Right lobe of liver (tissue), 6 donors: ENCODE results near the gene CLINT1. TPM values are rescaled to one million over a fixed set of nuclear protein-coding genes. Genes with fewer than 3 reads are reported as not detected.

Source experiments
- ATAC-seq, 4 donors: fragments of 200-7000 bp; cut with Tn5 transposase; one replicate each; pipeline ENCODE4 v1.9.1; 2020; ENCODE audit warnings: mild to moderate bottlenecking in 4 of 4, moderate library complexity in 4 of 4
- DNase-seq, 3 donors: peaks; one replicate each; pipeline ENCODE4 v3.0.0-alpha.2; 2020
- H3K27ac ChIP-seq, 3 donors: fragments of 200-600 bp; one replicate each; pipeline ENCODE4 v1.8.0; 2022
- H3K27me3 ChIP-seq, 2 donors: fragments of 200-600 bp; one replicate each; pipeline ENCODE4 v1.8.0; 2022
- H3K36me3 ChIP-seq, 4 donors: fragments of 200-600 bp; sonication (generic) in 1 of 4; one replicate each; pipeline versions ENCODE4 v1.5.1 to v1.8.0; 2017 to 2022; ENCODE audit warnings: control low read depth in 1 of 4
- H3K4me1 ChIP-seq, 4 donors: fragments of 200-600 bp; sonication (generic) in 1 of 4; one replicate each; pipeline versions ENCODE4 v1.5.1 to v1.8.0; 2017 to 2022; ENCODE audit warnings: control low read depth in 1 of 4
- H3K4me3 ChIP-seq, 3 donors: fragments of 200-600 bp; one replicate each; pipeline ENCODE4 v1.8.0; 2022
- H3K9me3 ChIP-seq, 4 donors: fragments of 200-600 bp; sonication (generic) in 1 of 4; one replicate each; pipeline versions ENCODE4 v1.5.1 to v1.8.0; 2017 to 2022; ENCODE audit warnings: control low read depth in 1 of 4
- POLR2A ChIP-seq: fragments of 450-650 bp; IDR thresholded peaks from one replicate; pipeline ENCODE4 v1.6.1; 2017; ENCODE audit warnings: antibody characterized with exemption, mild to moderate bottlenecking
- WGBS: methylation state at CpG from one replicate; pipeline ENCODE4 v1.1.6; 2018; ENCODE audit warnings: low coverage, low lambda C conversion rate; ENCODE audit not compliant: insufficient coverage; ENCODE audit errors: missing lambda C conversion rate; 5-methylcytosine and 5-hydroxymethylcytosine counted together
- intact Hi-C, 2 donors: fragments of 100-400 bp; cut with DNase I; formaldehyde crosslinking; loops; one replicate each; pipeline versions ENCODE4 v1.11.2 to v1.14.1; 2022
- long read RNA-seq: library from polyadenylated mRNA; unstranded; transcript quantifications from one replicate; pipeline ENCODE4 v2.0.0, GENCODE V29; 2019
- total RNA-seq, 6 experiments: library from RNA; depleted of rRNA in 2 of 6; stranded (reverse); fragments of >200 nt in 2 of 6; fragmentation: NEBNext Ultra II Directional in 3 of 6; extraction: Animal tissue kit (Norgen Biotek cat#: 25700) in 3 of 6; gene quantifications; one replicate each; pipeline versions ENCODE4 v1.1.0 to v1.2.4, GENCODE V29; 2016 to 2023
- TF ChIP-seq, protein P1 (sequence below), 4 donors: fragments of 200-600 bp in 3 of 4; fragments of 450-650 bp in 1 of 4; IDR thresholded peaks; one replicate each; pipeline versions ENCODE4 v1.5.1 to v1.8.0; 2016 to 2022; ENCODE audit warnings: antibody characterized with exemption in 4 of 4, mild to moderate bottlenecking in 2 of 4
- donor health status: DM: no; HTN: yes; CAD: no.
- donor health status: DM: no; HTN: no; CAD: no.
- donor health status: DM: no; HTN: no; CAD: no.
- donor health status: DM: no; HTN: yes; CAD: no.
- donor health status: DM: no; HTN: yes; CAD: no.

Gene CLINT1
- 10 to 100 TPM; 49.2 to 62.2 (median 51.8) TPM for total RNA-seq
- long read RNA-seq, partial matches to known transcripts: 13 of 15 reads
- long read RNA-seq, other reads (novel, unspliced or antisense): 0 of 15 reads

DNA sequence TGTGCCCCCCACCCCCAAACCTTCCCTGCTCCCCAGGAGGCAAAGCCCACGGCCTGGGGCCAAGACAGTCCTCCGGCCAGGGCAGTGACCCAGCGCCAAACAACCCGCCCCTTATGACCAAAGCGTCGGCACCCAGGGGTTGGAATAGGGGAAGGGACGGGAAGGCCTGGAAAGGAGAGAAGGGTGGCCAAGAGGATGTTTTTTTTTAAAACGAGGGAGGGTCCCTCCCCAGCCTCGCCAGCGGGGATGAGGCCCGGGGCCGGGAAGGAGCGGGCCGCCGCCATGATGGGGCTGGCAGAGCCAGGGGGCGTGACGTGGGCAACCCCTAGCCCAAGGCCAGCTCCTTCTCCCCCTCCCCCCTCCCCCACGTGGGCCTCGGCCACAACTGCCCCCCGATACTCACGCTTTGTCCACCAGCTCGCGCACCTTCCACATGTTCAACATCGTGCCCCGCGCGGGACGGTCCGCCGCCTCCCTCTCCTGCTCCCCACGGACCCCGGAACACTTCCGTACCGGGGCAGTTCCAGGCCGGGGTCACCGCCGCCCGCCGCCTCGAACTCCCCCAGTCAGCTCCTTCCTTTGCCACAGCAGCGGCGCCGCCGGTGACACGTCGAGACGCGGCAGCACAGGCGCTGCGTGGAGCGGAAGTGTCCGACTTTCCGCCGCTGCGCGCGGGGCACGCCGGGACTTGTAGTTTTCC lies at the start of gene CLINT1:
Gene CLINT1 (minus strand): TSS at position 619 of the 700 bp plus-strand sequence. CDS start 175 bp downstream, at position 444.
- WGBS: 0% methylated on average over 4 of the region's 59 CpGs
- TF ChIP-seq, protein P1, sequence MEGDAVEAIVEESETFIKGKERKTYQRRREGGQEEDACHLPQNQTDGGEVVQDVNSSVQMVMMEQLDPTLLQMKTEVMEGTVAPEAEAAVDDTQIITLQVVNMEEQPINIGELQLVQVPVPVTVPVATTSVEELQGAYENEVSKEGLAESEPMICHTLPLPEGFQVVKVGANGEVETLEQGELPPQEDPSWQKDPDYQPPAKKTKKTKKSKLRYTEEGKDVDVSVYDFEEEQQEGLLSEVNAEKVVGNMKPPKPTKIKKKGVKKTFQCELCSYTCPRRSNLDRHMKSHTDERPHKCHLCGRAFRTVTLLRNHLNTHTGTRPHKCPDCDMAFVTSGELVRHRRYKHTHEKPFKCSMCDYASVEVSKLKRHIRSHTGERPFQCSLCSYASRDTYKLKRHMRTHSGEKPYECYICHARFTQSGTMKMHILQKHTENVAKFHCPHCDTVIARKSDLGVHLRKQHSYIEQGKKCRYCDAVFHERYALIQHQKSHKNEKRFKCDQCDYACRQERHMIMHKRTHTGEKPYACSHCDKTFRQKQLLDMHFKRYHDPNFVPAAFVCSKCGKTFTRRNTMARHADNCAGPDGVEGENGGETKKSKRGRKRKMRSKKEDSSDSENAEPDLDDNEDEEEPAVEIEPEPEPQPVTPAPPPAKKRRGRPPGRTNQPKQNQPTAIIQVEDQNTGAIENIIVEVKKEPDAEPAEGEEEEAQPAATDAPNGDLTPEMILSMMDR (IDR thresholded peaks at IDR 0.05): peak in 1 of 4 donors; percentile 16
- peak; percentile 79 for TF ChIP-seq POLR2A

DNA sequence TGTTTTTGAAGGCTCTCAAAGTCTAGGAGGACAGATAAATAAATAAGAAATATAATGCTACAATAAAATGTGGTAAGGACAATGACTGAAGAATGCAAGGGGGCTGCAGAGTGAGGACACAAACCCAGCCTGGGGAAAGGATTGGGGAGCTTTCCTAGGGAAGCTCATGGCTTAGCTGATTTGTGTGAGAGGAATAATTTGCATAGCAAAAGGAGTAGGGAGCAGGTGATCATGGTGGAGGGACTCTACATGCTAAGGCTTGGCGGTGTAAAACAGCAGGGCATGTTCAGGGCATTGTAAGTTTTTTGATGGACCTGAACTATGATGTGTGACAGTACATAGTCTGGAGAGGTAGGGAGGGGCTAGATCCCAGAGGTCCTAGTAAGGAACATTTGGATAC lies 49.5 kb upstream of the CLINT1 start:
- H3K4me3 ChIP-seq: no peak overlapping the region
- H3K36me3 ChIP-seq: no peaks in the 10 kb centered on the region
- intact Hi-C loops: no loop called here
- ATAC-seq (no peak), DNase-seq (no peak)
- peaks cover 0 to 1% (median 0%) of the 10 kb centered on the region in 4 donors for H3K4me1 ChIP-seq
- 100% methylated on average over 1 of the region's 1 CpG for WGBS
- H3K27ac ChIP-seq: no peak overlapping the region
- no peaks in the 10 kb centered on the region for H3K9me3 ChIP-seq
- TF ChIP-seq POLR2A: no peak
- TF ChIP-seq, protein P1 (IDR thresholded peaks at IDR 0.05): no peak
- H3K27me3 ChIP-seq: no peaks in the 10 kb centered on the region

More for the DNA sequence above, at the start of gene CLINT1:
- H3K27ac ChIP-seq: peak within 1 kb of the TSS; percentile 88 to 93 (median 91)
- H3K36me3 ChIP-seq: no peaks in the 10 kb centered on the region
- H3K4me1 ChIP-seq: peaks cover 0 to 63% (median 17%) of the 10 kb centered on the region in 4 donors
- no peaks in the 10 kb centered on the region for H3K27me3 ChIP-seq
- intact Hi-C loops: no loop called here
- ATAC-seq (peak; percentile 89 to 94 (median 90)), DNase-seq (peak; percentile 94 to 96 (median 95))
- no peaks in the 10 kb centered on the region for H3K9me3 ChIP-seq
- H3K4me3 ChIP-seq: peak within 1 kb of the TSS; percentile 78 to 88 (median 87)

DNA sequence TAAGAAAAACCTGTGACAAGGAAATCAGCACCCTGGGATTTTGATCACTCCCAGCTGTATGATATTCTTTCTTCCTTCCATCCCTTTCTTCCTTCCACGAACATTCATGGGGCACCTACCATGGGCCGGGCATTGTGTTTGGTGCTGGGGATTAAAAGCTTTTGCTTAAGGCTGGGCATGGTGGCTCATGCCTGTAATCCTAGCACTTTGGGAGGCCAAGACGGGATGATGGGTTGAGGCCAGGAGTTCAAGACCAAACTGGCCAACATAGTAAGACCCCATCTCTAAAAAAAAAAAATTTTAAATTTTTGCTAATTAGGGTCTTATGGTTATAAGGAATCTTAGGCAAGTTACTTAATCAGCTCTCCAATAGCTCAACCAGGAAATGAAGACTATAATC lies 48.5 kb upstream of the CLINT1 start:
- Histone ChIP-seq H3K36me3 (no peaks in the 10 kb centered on the region), H3K4me1 (no peaks in the 10 kb centered on the region), H3K4me3 (no peak overlapping the region), H3K27ac (no peak overlapping the region), H3K27me3 (no peaks in the 10 kb centered on the region), H3K9me3 (no peaks in the 10 kb centered on the region)
- TF ChIP-seq, protein P1 (IDR thresholded peaks at IDR 0.05): no peak
- no peak for TF ChIP-seq POLR2A
- no peak for DNase-seq
- no peak for ATAC-seq
- intact Hi-C loops: no loop called here
- WGBS: 92% methylated on average over 3 of the region's 3 CpGs

DNA sequence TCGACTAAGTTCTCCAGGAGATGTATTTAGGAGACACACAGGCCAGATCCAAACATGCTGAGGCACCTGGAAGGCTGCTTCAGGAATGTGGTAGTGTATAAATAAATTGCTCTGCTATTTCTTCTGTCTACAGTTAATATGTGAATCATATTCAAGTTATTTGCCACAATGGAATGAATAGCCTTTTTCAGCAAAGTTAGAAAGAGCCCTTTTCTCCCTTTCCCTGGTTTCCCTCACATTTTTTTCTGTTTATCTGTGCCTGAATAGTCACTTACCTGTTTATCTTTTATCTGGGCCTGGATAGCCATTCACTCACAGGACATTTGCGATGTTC lies 44.1 kb upstream of the CLINT1 start:
- WGBS: 88% methylated on average over 2 of the region's 2 CpGs
- no peak for DNase-seq
- no peak overlapping the region for H3K27ac ChIP-seq
- no peaks in the 10 kb centered on the region for H3K9me3 ChIP-seq
- H3K27me3 ChIP-seq: no peaks in the 10 kb centered on the region
- no peaks in the 10 kb centered on the region for H3K36me3 ChIP-seq
- H3K4me1 ChIP-seq: no peaks in the 10 kb centered on the region
- intact Hi-C loops: no loop called here
- no peak for ATAC-seq
- no peak overlapping the region for H3K4me3 ChIP-seq
- TF ChIP-seq, protein P1 (IDR thresholded peaks at IDR 0.05): no peak
